Colonic mucosa (tissue), 4 donors: ENCODE data around the gene MLYCD. TPM values are rescaled to one million over a fixed set of nuclear protein-coding genes. Genes with fewer than 3 reads are reported as not detected.

Source experiments
- DNase-seq: peaks from one replicate; pipeline ENCODE4 v3.0.0-alpha.2; 2020
- H3K27ac ChIP-seq: fragments of 200-600 bp; one replicate; pipeline ENCODE4 v1.8.0; 2021
- H3K27me3 ChIP-seq: fragments of 200-600 bp; one replicate; pipeline ENCODE4 v1.8.0; 2021
- H3K36me3 ChIP-seq: fragments of 200-600 bp; one replicate; pipeline ENCODE4 v1.8.0; 2021
- H3K4me1 ChIP-seq: fragments of 200-600 bp; one replicate; pipeline ENCODE4 v1.8.0; 2021; ENCODE audit warnings: mild to moderate bottlenecking
- H3K4me3 ChIP-seq: fragments of 200-600 bp; one replicate; pipeline ENCODE4 v1.8.0; 2021
- H3K9ac ChIP-seq, 2 donors: one replicate each; pipeline ENCODE4 v1.7.0; 2013; ENCODE audit warnings: control low read depth in 2 of 2, low read depth in 2 of 2, low read length in 2 of 2
- H3K9me3 ChIP-seq: fragments of 200-600 bp; one replicate; pipeline ENCODE4 v1.8.0; 2021
- intact Hi-C: fragments of 100-400 bp; cut with DNase I; formaldehyde crosslinking; loops from one replicate; pipeline ENCODE4 v1.14.1; 2022
- total RNA-seq, 2 donors: library from RNA; stranded (reverse); fragmentation: NEBNext Ultra II Directional in 1 of 2; extraction: Animal tissue kit (Norgen Biotek cat#: 25700) in 1 of 2; gene quantifications; one replicate each; pipeline ENCODE4 v1.2.1, GENCODE V29; 2021
- TF ChIP-seq, protein P1 (sequence below): fragments of 200-600 bp; IDR thresholded peaks from one replicate; pipeline ENCODE4 v1.8.0; 2022; ENCODE audit warnings: antibody characterized with exemption, mild to moderate bottlenecking
- donor health status: healthy.
- donor health status: DM: no; HTN: no; CAD: no.
- donor health status: DM: no; HTN: no; CAD: no.

MLYCD gene
- total RNA-seq, 2 donors from 2014 or later, result 5.5 to 10.6 TPM

DNA sequence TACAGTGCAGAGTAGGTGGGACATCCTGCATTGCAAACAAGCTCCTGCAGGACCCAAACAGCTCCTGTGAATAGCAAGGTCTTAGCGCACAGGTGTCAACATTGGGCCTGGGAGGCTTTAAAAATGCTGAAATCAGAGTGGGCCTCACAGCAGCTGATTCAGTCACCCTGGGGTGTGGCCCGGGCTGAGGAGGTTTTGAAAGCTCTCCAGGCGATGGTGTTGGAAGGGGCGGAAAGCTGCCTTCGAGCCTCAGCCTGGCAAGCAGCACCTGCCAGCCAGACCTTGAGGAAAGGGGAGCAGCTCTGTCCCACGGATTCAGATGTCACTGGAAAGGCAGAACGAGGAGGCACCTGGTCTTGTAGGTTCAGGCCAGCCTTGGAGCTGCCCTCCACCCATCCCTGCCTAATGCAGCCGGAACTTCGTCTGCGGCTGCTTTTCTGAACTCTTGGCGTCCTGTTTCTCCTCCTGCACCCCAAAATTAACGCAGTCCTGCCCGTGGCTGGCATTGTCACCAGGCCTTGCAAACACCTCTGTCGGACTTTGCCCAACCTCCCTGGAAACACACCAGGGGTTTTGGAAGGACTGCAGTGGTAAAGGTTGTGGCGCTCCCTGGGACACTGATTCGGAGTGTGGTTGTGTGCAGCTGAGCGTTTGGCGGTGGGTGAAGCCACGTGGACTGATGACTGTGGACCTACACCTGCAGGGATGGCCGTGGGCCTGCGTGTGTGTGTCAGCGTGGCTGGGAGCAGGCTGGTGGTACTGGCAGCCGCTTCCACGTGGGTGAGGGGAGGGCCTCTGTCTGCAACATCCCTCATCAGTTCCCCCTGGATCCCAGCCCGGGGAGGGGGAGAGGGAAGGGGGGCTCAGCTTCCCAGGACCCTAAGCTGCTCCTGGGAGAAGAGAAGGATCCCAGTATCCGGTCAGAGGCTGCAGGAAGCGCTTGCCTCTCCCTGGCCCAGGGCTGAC is 72.5 kb downstream of the MLYCD start:
- TF ChIP-seq, protein P1, sequence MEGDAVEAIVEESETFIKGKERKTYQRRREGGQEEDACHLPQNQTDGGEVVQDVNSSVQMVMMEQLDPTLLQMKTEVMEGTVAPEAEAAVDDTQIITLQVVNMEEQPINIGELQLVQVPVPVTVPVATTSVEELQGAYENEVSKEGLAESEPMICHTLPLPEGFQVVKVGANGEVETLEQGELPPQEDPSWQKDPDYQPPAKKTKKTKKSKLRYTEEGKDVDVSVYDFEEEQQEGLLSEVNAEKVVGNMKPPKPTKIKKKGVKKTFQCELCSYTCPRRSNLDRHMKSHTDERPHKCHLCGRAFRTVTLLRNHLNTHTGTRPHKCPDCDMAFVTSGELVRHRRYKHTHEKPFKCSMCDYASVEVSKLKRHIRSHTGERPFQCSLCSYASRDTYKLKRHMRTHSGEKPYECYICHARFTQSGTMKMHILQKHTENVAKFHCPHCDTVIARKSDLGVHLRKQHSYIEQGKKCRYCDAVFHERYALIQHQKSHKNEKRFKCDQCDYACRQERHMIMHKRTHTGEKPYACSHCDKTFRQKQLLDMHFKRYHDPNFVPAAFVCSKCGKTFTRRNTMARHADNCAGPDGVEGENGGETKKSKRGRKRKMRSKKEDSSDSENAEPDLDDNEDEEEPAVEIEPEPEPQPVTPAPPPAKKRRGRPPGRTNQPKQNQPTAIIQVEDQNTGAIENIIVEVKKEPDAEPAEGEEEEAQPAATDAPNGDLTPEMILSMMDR, result no peak
- H3K36me3 ChIP-seq, result no peaks in the 10 kb centered on the region
- intact Hi-C loops, result no loop called here
- no peak for DNase-seq
- no peak overlapping the region for H3K9ac ChIP-seq
- no peaks in the 10 kb centered on the region for H3K9me3 ChIP-seq
- H3K27me3 ChIP-seq, result peaks cover 13% of the 10 kb centered on the region
- no peak overlapping the region for H3K27ac ChIP-seq
- H3K4me1 ChIP-seq, result no peaks in the 10 kb centered on the region
- no peak overlapping the region for H3K4me3 ChIP-seq

DNA sequence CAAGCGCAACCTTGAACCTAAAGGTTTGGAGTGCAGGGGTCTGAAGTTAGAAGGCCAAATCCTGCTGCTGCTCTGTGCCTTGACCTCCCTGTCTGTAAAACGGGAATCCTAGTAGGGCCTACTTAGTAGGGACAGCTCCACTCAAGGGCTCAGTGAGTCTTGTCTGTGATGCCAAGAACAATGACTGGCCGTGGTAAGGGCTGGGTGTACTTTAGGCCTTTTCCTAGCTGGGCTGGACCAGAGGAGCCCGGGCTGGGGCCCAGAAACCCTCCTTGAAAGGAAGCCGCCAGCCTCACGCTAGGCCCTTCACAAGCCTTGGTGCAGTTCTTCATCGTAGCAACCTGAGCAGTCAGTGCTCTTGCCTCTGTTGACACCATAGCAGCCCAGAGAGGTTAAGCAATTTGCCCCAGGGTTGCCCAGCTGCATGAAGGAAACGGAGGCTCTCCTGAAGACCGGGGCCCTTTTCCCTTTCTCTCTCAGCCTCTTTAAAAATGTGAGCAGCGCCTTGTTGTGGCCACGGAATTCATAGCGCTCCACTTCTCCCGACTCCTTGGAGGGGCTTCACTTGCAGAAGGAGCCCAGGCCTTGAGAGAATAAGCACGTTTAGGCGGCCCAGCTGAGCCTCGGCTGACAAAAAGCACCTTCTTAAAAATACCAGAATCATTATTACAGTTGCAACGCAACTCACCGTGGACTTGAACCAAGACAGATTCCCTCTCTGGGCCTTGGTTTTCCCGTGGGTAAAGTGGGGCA is 73.5 kb downstream of the MLYCD start:
- no peak overlapping the region for H3K27ac ChIP-seq
- no peak overlapping the region for H3K9ac ChIP-seq
- H3K36me3 ChIP-seq, result no peaks in the 10 kb centered on the region
- DNase-seq, result no peak
- intact Hi-C loops, result no loop called here
- no peaks in the 10 kb centered on the region for H3K4me1 ChIP-seq
- no peak overlapping the region for H3K4me3 ChIP-seq
- TF ChIP-seq, protein P1, result no peak
- peaks cover 13% of the 10 kb centered on the region for H3K27me3 ChIP-seq
- H3K9me3 ChIP-seq, result no peaks in the 10 kb centered on the region

DNA sequence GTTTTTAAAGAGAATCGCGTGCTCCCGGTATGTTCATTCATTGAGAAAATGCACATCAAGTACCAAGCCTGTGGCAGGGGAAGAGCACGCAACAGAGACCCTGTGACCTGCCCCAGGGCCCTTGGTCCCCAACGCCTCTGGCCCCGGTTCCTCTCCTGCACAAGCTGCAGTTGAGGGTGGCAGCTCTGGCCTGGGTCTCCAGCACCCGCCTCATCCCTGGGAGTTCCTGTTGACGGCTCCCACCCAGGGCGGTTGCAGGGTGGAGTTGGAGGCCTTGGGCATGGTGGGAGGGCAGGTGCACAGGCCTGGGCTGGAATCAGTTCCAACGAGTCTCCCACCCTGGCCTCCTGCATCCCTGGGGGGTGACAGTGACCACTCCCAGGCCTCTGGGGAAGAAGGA is 74.2 kb downstream of the MLYCD start:
- H3K27me3 ChIP-seq, result peaks cover 13% of the 10 kb centered on the region
- TF ChIP-seq, protein P1, result no peak
- intact Hi-C loops, result no loop called here

DNA sequence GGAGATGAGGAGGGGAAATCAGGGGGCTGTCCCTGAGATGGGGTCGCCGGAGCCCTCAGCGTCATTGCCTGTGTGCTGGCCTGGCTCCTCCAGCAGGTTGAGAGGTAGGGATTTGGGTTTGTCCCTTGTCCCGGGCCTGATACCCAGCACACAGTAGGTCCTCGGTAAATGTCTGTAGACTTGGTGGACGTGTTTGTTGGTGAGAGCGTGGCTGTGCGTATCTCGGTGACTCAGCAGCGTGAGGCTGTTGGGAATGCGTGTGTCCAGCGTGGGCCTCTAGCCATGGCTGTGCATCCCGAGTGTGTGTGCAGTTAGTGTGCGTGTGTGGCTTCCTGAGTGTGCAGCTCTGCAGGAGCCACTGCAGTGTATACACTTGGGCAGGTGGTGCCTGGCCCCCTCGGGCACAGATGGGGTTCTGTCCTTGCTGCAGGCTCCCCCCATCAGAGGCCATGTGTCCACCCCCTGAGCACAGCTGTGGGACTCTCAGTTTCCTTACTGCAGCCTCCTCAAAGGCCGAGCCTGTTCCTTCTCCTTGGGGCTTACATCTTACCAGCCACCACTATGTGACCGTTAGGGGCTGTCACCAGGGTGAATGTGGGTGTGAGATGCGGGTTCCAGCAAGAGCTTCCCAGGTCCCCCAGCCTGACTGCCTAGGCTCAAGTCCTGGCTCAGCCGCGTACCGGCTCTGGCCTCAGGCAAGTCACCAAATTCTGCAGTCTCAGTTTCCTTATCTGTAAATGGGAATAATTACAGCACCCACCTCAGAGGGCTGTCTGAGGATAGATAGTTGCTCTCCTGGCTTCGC is 74.9 kb downstream of the MLYCD start:
- Histone ChIP-seq H3K27me3 (peaks cover 13% of the 10 kb centered on the region), H3K4me3 (no peak overlapping the region), H3K9me3 (no peaks in the 10 kb centered on the region), H3K9ac (no peak overlapping the region), H3K36me3 (no peaks in the 10 kb centered on the region), H3K27ac (no peak overlapping the region), H3K4me1 (no peaks in the 10 kb centered on the region)
- TF ChIP-seq, protein P1, result no peak
- no peak for DNase-seq
- intact Hi-C loops, result no loop called here

More for the DNA sequence above, 74.2 kb downstream of the MLYCD start:
- no peak for DNase-seq
- Histone ChIP-seq H3K4me3 (no peak overlapping the region), H3K9me3 (no peaks in the 10 kb centered on the region), H3K27ac (no peak overlapping the region), H3K9ac (no peak overlapping the region), H3K4me1 (no peaks in the 10 kb centered on the region), H3K36me3 (no peaks in the 10 kb centered on the region)

DNA sequence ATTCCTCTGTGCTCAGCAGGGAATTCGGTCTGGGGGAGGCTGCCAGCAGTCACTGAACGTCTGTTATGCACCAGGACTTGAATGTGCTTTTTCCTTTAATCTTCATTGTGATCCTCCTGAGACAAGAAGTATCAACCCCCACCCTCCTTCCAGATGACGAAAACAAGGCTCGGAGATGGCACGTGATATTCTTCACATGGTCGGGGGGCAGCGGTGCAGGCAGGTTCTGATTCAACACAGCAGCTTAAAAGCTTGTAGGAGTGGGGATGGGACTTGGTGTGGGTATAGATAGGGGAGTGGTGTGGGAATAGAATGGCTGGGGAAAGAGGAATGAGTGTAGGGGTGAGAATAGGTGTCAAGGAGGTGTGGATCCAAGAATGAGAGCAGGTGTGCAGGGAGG is 75.6 kb downstream of the MLYCD start:
- TF ChIP-seq, protein P1, result no peak
- no peak overlapping the region for H3K27ac ChIP-seq
- H3K36me3 ChIP-seq, result no peaks in the 10 kb centered on the region
- intact Hi-C loops, result no loop called here
- H3K27me3 ChIP-seq, result peaks cover 6% of the 10 kb centered on the region
- H3K4me3 ChIP-seq, result no peak overlapping the region
- no peaks in the 10 kb centered on the region for H3K9me3 ChIP-seq
- H3K4me1 ChIP-seq, result no peaks in the 10 kb centered on the region
- no peak for DNase-seq
- H3K9ac ChIP-seq, result no peak overlapping the region
